H1 (cell line): ENCODE results near the gene AGPAT3. TPM values are rescaled to one million over a fixed set of nuclear protein-coding genes. Genes with fewer than 3 reads are reported as not detected.

Source experiments
- polyA plus RNA-seq, 7 experiments: library from polyadenylated mRNA; depleted of rRNA in 3 of 7; stranded (reverse) in 5 of 7; unstranded in 2 of 7; fragments of >200 nt in 5 of 7; fragments of 200-250 nt in 2 of 7; gene quantifications; 1 replicate in 5 of 7; 2 replicates in 1 of 7; 4 replicates in 1 of 7; pipeline versions ENCODE4 v1.2.1 to v1.2.3, GENCODE V29; 2011 to 2013; ENCODE audit warnings: missing spikeins in 2 of 7, mixed read lengths in 2 of 7
- total RNA-seq: library from RNA; stranded (reverse); fragmentation: NEBNext Ultra II Directional; extraction: Animal tissue kit (Norgen Biotek cat#: 25700); gene quantifications from 2 replicates; pipeline ENCODE4 v1.2.1, GENCODE V29; 2021
- TF ChIP-seq, protein P1 (sequence below): IDR thresholded peaks from 2 replicates; pipeline ENCODE4 v1.6.1; 2011; ENCODE audit warnings: low read length, improper control_type of control experiment

AGPAT3 gene
- total and polyA plus RNA-seq, 2 of the 8 experiments (the other 6 are each of a cell fraction or from before 2014, with no cell fraction given) = 5.8 to 7.3 TPM

DNA sequence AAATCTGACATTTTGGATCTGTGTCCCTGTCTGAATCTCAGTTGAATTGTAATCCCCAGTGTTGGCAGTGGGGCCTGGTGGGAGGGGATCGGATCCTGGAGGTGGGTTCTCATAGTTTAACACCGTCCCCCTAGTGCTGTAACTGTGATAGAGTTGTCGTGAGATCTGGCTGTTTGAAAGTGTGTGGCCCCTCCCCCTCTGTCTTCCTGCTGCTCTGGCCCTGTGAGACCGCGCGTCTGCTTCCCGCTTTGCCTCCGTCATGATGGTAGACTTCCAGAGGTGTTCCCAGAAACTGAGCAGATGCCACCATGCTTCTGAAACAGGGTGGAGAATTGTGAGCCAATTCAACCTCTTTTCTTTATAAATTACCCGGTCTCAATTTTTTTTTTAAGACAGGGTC, 25.0 kb downstream of the AGPAT3 start (continued):
- TF ChIP-seq, protein P1, sequence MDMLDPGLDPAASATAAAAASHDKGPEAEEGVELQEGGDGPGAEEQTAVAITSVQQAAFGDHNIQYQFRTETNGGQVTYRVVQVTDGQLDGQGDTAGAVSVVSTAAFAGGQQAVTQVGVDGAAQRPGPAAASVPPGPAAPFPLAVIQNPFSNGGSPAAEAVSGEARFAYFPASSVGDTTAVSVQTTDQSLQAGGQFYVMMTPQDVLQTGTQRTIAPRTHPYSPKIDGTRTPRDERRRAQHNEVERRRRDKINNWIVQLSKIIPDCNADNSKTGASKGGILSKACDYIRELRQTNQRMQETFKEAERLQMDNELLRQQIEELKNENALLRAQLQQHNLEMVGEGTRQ = no peak
